CMK (cell line): Measurements from ENCODE around the gene FYN.
A peak's percentile ranks its signal among the peaks of the same experiment; 100 is the strongest.
"Not testable (repeated sequence)": the region's sequence is repeated elsewhere in the genome, so short reads cannot be mapped to it uniquely, and the experiment has no call there.

ENCODE experiments used
- DNase-seq: peaks from one replicate; pipeline ENCODE4 v3.0.0-alpha.2; 2010; ENCODE audit warnings: low read depth

The FYN gene

DNA sequence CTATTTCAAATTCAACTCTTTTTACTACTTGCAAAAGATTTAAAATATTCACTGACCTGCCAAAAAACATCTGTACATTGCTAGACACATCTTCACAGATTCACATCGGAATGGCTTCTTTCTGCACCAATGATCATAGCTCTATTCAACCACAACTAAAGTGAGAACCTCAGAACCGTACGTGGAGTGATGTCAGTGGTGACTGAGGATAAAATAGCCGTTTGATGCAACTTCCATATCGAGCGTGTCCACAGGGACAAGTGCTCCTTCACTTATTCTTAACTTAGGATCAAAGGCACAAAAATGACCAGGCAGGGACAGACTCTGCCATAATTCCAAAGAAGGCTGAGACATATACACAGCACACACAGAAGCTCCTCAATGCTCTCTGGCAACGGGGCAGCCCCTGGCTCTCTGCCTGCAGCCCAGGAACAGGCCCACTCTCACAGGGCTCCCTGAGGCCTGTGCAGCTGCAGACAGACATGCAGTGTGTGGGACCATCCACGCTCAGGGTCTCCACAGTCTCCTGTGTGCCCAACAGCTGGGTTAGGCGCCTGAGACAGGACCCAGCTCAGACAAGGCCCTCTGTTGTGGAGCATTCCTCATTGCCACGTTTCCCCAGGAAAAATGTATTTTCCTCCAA is 22.8 kb downstream of the FYN start:
- DNase-seq, result no peak

DNA sequence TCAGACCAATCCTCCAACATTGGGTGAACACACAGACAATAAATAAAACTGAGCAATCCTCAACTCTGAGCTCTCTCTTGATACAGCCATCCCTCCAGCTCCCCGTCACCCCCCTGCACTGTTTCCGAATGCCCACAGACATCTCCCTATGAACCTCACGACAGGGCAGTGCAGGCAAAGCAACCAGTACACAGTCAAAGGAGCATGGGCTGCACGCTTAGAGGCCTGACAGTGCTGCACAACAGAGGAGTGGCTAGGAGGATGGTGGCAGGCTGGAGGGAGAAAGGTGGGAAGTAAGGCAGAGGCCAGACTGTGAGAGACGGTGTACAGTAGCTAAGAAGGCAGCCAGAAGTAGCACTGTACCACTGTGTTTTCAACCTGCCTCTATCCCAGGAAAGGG is 24.0 kb downstream of the FYN start:
- no peak for DNase-seq

DNA sequence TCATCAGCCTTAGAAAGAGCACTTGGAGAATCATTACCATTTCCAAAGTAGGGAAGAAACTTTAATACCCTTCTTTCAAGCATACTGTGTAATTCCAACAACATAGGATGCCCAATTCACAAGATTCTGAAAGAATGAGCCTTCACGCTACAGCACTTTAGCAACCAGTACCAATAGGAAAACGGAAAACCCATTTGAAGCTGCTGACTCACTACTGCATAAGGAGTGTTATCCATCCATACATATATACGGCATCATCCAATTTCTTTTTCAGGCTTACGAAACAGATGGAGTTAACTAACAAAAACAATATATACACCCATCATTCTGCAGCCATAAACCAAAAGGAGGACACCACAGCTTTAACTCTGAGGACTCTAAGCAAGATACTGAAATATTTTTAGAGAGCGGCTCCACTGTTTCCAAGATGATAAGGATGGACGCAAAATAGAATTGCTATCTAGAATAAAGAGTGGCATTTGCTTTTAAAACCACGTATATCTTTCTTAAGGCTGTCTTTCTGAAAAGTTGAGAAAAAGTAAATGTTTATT is 24.9 kb downstream of the FYN start:
- DNase-seq, result no peak

DNA sequence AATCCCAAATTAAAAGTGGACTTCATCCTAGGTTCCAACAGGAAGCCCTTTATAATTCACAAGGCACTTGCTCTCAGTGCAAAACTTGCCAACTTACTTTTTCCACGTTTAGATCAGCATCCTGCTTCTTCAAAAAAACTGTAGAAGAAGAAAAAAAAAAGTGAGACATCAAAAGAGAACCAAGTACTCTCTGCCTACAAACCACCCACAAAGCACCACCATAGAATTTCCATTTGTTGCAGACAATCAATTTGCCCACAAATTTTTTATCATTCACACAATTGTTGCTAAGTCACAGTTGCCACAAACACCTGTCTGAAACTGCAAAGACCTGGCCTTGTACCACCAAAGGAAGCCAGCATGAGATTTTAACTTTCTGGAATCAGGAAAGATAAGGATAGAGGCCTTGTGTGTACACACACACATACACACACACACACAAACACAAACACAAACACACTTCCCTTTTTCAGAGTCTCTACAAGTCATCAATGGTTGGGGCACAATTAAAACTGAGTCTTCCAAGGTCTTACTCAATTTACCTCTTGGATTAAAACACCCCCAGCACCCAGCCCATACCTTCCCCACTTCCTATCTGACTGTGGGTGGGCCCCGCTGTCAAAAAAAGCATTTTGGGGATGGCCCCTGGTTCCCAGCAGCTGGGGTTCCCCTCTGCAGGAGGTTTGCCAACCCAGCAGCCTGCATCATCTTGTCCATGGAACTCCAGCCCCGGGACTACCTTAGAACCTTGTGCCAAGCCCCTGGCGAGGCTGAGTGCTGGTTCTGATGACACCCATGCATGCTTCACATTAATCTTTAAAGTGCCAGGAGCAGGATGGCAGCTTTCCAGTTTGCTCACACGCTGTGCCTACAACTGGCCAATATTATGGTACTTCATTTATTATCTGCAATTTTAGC is 26.5 kb downstream of the FYN start:
- DNase-seq, result no peak

DNA sequence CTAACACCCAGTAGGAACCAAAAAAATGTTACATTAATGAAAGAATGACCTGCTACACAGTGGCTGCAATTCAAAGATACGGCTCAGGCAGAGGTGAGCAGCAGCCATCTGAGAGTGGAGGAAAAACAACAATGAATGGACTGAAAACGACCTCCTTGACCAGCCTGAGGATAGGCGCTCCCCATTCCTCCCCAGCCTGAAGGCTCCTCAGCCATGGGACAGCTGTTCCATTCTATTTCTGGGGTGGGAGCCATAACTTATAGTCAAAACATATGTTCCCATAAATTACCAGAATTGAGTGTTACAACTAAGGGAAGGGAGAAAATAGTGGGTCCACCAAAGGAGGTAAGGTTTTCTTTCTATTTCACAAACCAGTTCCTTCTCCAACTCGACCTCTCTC is 27.2 kb downstream of the FYN start:
- no peak for DNase-seq

DNA sequence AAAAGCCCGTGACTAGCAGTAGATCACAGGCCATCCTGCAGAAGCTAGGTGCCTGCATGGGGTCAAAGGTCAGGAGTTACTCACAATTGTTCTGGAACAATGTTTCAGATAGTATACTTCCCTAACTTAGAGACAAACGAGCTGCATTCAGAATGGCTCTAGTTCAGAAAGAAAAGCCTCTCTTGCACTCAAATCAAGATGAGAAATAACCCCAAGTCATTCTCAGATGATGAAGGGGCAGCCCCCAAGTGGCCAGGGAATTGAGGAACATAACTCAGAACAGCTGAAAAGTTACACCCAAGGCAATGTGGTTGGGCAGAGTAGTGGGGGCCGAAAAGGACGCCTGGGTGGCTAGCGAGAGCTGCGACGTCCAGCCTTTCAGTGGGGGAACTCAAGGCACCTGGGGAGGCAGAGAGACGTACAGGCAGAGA is 27.8 kb downstream of the FYN start:
- no peak for DNase-seq

DNA sequence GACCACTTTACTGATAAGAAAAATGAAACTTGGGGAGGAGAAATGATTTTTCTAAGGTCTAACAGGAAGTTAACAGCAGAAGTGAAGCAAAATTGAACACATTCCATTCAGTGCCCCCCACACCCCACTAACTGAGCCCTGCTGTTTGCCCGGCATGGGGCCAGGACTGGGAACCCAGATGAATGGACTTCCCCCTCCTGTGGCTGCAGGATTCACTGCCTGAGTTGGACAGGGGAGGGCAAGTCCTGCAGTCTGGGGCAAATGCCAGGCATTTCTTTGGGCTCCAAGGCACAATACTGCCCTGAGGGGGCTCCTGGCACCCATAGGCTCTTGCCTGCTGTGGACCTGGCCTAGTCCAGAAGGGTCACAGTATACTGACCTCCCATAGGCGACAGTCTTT is 28.3 kb downstream of the FYN start:
- DNase-seq, result no peak

DNA sequence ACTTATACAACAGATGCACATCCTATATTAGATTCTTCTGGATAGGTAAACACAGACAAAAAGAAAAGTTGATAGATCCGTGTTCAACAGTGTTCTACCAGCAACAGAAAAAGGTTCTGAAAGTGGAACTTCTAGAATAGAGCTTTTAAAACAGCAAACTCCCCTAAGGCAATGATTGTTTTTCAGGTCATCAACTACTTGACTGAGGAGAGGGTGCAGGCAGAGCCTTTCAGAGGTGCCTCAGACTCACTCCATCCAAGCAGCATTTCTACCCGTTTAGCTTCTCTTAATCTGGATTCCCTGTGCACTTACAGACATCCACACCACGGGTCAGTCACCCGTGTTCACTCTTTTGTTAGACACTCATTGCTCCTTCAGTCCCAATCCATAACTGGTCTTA is 28.9 kb downstream of the FYN start:
- no peak for DNase-seq

DNA sequence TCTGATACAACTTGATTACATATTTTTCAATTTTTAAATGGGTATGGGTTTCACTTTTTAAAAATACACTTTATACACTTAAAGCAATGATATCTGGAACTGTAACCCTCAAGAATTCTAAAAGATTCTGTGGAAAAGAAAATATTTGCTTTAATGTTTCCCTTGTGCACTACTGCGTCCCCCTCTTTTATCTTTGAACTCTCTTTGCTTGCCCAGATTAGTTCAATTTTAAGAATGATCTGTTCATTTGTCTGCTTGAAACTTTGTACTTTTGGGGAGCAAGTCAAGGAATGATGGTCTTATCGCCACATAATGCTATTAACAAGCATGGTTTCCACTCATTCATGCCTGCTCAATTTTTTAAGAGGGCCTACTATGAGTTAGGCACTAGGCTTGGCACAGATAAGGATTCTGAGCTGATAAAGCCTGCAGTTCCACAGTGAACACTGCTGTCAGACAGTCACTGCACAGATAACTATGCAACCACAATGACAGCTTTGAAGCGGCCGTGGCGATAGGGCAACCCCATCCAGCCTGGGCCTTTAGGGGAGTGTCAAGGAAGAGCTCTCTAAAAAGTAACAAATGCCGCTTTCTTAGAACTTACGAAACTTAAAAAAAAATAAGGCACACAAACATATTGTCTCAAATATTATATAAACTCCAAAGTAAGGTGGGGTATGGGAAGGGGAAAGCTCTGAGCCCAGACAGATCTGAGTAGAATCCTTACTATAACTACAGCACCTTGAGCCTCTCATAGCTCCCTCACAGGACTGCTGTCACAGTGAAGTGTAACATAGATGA is 29.7 kb downstream of the FYN start:
- peak; percentile 79 for DNase-seq

DNA sequence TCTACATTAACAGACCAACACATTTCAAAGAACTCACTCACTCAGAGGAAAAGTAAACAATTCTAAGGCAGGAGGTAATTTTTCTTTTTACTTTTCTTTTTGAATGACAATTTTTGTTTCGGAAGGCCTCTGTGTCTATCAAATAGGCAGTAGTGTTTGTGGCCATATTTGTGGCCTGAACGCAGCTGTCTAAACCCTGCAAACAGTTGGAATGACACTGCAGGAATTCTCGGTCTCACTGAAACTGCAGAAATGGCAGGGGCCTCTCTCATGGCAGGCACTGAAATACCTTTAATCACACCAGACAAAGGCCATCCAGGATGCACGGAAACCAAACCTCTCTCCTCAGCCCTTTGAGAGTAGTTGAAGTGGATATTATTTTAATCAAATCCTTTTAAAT is 30.4 kb downstream of the FYN start:
- no peak for DNase-seq

DNA sequence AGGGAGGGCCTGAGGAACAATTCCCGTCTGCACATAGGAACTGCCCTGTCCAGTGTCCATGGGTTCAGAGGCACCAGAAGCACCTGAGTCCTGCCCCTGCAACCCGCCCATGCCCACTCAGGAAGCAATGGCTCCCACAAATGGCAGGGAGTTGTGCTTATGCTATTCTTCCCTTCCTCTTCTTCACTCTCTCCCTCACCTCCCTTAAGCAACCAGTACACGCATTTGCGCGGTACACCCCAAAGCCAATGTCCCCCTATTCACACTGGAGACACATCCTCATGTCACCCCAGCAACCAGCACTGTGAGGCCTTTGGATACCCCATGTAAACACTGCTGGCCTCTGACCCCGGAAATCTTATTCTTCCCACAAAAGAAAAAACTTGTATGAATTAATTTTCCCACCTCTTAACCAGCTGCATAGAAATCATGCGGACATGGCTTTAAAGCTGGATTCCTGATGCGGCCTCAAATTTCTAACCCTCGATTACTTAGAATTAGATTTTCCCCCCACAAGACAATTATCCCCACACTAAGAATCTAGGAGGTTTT is 30.9 kb downstream of the FYN start:
- DNase-seq, result no peak

DNA sequence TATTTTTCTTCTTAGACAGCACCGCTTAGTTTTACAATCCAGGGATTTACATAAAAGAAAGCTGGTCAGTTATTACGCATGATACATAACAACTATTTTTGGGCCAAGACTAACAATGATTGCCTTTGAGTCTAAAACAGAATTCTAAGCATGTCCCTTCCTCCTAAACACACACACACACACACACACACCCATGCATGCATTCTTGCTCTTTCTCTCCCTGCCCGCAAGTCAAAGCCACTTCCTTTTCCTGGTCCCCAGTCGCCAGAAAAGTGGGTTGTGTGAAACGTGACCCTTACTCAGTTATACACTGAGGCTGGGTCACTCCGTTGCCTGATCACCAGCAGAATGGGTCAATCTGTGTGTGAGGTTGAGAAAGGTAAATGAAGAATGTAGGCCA is 31.4 kb downstream of the FYN start:
- DNase-seq, result peak; percentile 54

DNA sequence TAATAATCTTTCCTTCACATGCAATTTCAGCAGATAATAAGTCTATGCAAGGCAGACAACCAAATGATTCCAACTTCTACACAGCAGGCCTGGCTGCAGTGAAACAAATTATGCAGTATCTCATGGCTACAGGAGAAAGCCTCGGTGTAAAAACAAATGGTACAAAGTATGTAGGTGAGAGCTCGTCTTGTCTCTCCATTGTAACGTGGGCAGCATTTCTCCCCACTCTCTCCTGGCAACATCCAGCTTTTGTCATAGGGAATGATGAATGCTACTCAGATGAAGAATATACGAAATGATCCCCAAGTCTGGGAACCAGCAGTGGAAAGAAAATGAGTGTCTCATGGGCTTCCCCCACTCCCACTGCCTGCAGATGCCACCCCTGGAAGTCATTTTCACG is 32.4 kb downstream of the FYN start:
- no peak for DNase-seq

DNA sequence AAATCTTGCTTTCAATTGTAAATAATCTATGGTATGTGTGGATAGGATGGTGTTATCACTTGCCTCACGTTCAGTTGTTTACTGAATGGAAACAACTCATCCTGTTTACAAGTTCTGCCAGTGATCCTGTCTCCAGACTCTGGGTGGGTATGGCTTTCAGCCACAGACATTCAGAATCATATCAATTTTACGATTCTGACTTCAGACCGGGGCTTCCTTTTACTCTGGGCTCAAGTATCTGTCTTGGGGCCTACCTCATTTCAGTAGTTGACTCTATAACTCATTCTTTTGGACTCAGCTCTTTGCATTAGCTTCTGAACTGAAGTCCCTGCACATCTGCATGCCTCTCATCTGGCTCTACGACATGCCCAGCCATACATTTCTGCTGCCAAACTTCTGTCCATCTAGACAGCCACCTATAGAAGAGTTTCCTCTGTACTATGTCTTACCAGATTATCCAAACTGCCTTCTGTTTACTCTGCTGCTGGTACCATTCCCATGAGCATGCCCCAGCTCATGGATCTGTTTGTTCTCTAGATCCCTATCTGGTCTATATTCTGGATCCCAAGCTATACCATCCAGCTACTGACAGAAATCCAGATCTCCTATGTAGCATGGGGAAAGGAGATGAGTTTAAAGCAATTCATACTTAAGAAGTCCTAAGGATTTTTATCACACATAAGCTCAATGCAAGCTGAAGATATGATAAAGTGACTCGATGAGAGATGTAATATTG is 34.3 kb downstream of the FYN start:
- no peak for DNase-seq

DNA sequence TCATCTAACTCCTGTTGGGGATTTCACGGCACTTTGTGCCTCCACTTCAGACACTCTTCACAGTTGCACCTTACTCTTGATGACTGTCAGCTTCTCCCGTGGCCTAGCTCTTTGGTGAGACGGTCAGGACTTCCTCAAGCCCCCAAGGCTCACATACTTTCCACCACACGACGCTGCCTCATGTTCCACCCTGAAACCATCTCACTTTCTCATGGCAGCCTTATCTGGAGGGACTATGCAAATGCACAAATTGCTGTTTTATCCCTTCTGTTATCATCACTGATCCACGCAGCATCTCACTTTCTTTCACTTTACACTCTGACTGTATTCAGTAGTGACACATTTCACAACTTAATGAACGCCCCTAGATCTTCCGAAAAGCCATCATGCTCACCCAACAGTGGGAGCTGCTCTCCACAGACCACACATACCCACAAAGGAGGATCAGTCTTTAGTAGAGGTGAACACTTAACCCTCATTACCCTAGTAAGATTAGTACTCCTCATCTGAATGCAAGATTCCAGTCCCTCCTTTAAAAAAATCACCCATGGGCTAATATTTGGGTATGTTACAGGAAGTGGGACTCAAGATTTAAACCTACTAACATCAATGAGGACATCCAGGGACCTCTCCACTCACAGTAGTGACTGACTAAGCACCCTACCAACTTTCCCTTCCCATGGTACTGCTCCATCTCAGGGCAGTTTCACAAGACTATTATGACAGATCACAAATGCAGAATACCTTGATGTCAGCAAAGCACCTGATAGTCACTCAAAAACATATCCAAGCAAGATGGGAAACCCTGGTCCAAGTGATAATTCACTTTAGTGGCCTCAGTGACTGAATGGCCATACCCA is 35.4 kb downstream of the FYN start:
- no peak for DNase-seq

DNA sequence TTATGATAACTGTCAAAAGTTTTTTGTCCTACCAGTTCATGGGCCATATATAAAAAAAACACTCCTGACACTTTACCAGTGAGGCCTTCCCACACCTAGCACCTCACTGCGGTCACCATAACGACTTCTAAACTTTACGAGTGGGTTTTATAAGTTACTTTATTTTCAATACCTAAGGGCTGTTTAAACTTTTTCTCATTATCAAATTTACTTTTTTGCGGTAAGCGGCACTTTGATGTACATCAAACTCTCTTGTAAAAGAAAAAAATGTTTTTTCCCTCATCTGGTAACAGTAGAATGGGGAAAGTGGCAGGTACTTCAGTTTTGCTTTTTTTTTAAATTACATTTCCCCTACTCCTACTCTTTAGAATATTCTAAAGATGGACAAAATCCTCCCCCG is 36.2 kb downstream of the FYN start:
- no peak for DNase-seq

DNA sequence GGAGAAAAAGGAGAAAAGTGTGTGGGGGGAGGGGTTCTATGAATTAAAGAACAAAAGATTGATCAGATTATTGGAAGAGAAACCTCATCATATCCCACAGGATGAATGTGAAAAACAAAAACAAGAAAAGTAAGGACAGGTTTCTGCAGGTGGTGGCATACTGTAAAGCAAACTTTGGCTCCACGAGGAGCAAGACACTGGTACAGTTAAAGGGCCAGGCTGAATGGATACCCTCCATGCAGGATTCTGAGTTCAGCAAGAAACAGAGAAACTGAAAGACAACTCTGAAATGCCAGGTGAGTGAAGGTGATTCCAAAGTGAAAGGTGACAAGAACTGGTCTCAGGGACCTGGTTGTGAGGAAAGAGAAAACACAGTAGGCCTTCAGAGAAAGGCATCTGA is 37.4 kb downstream of the FYN start:
- DNase-seq, result no peak

DNA sequence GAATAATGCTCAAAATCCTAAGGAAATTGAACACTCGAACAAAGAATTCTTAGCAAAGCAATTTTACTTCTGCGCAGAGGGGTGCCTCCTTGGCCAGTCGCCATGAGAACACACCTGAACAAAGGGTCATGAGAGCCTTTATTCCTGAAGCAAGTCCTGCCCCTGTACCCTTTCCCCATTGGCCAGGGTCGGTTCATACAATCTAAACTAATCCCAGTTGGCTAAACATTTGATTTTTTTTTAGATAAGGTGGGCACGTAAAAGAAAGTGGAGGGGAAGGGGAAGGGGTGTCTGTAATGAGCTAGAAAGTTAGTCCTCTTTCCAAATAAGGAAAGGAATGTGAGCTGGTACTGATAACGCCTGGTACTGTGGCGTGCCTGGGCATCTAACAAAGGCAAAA is 37.9 kb downstream of the FYN start:
- not testable (repeated sequence) for DNase-seq

DNA sequence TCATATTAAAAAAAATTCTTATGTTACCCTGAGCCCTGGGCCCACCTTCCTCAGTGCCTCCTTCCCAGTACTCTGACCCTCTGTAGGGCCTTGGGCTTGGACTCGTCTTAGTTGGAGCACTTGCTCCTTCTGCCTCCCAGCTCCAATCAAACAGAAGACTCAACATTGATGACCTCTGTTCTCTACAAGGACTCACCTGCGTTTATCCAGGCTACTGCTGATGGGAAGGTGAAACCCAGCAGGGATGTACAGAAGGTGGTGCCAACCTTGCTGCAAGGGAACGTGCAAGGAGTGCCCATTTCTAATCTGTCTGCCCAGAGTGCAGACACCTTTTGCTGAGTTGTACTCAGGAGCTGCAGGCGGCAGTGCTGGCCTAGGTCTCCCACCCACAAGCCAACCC is 38.9 kb downstream of the FYN start:
- no peak for DNase-seq

DNA sequence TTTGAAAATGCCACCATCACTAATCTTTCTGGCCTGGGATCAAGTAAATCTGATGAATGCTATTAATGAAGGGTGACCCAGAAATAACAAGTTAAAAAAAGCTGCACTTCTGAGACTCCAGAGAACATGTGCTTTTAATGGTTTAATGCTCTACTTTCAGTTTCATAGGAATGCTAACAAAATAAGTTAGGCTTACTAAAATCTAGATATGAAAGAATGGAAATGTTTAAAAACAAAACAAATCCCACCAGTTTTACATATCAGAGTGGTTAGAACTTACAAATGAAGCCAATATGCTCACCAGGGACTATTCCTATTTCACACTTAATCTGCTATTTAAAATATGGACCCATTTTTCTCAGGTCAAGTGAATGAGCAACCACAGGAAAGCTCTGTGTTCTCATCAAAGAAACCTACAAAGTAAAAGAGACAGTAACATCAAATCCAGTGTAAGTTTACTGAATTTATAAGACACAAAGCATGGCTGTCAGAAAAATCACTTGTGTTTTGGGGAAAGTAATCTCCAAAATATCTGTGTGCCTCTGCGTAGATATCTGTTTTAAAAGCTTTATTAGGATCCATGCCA is 40.3 kb downstream of the FYN start:
- no peak for DNase-seq
